ENCODE results near the gene SLC6A8.

Gene SLC6A8

GRCh38 chrX:153687121-153688039 lies at the start of gene SLC6A8:
TSS of gene SLC6A8 (plus strand) at chrX:153687926. CDS start at chrX:153688575, 649 bp downstream.
- Histone ChIP-seq H3K9ac (ENCODE audit: low read depth, low read length) (peak within 1 kb of the TSS; percentile 58; the same call in 1 of the 2 replicates), H3K36me3 (ENCODE audit: insufficient read depth, low read length) (no peaks in the 10 kb centered on the region; the same call in 1 of the 2 replicates), H3K9me3 (ENCODE audit: control insufficient read depth, insufficient read depth, low read length) (peaks cover 4% of the 10 kb centered on the region), H3K4me1 (ENCODE audit: insufficient read depth, low read length) (peaks cover 17% of the 10 kb centered on the region; the same call in 1 of the 2 replicates)

GRCh38 chrX:153638041-153638371 lies 49.7 kb upstream of the SLC6A8 start:
- H3K9me3 ChIP-seq (ENCODE audit: control insufficient read depth, insufficient read depth, low read length), result no peaks in the 10 kb centered on the region
- peaks cover 8% of the 10 kb centered on the region; the same call in 1 of the 2 replicates for H3K4me1 ChIP-seq (ENCODE audit: insufficient read depth, low read length)
- no peaks in the 10 kb centered on the region for H3K36me3 ChIP-seq (ENCODE audit: insufficient read depth, low read length)
- no peak overlapping the region for H3K9ac ChIP-seq (ENCODE audit: low read depth, low read length)

GRCh38 chrX:153638436-153639176 lies 49.1 kb upstream of the SLC6A8 start:
- Histone ChIP-seq H3K36me3 (ENCODE audit: insufficient read depth, low read length) (no peaks in the 10 kb centered on the region), H3K9me3 (ENCODE audit: control insufficient read depth, insufficient read depth, low read length) (no peaks in the 10 kb centered on the region), H3K9ac (ENCODE audit: low read depth, low read length) (no peak overlapping the region), H3K4me1 (ENCODE audit: insufficient read depth, low read length) (peaks cover 8% of the 10 kb centered on the region; the same call in 1 of the 2 replicates)

GRCh38 chrX:153639177-153640044 lies 48.3 kb upstream of the SLC6A8 start:
- H3K4me1 ChIP-seq (ENCODE audit: insufficient read depth, low read length), result peaks cover 8% of the 10 kb centered on the region; the same call in 1 of the 2 replicates
- H3K9me3 ChIP-seq (ENCODE audit: control insufficient read depth, insufficient read depth, low read length), result no peaks in the 10 kb centered on the region
- no peaks in the 10 kb centered on the region for H3K36me3 ChIP-seq (ENCODE audit: insufficient read depth, low read length)
- no peak overlapping the region for H3K9ac ChIP-seq (ENCODE audit: low read depth, low read length)

GRCh38 chrX:153640045-153640686 lies 47.6 kb upstream of the SLC6A8 start:
- Histone ChIP-seq H3K9ac (ENCODE audit: low read depth, low read length) (no peak overlapping the region), H3K4me1 (ENCODE audit: insufficient read depth, low read length) (peaks cover 8% of the 10 kb centered on the region; the same call in 1 of the 2 replicates), H3K36me3 (ENCODE audit: insufficient read depth, low read length) (no peaks in the 10 kb centered on the region), H3K9me3 (ENCODE audit: control insufficient read depth, insufficient read depth, low read length) (no peaks in the 10 kb centered on the region)

GRCh38 chrX:153640736-153641575 lies 46.8 kb upstream of the SLC6A8 start:
- Histone ChIP-seq H3K4me1 (ENCODE audit: insufficient read depth, low read length) (peaks cover 8% of the 10 kb centered on the region; the same call in 1 of the 2 replicates), H3K9me3 (ENCODE audit: control insufficient read depth, insufficient read depth, low read length) (no peaks in the 10 kb centered on the region), H3K36me3 (ENCODE audit: insufficient read depth, low read length) (no peaks in the 10 kb centered on the region), H3K9ac (ENCODE audit: low read depth, low read length) (peak overlapping the region; percentile 46; the same call in 1 of the 2 replicates)

- no peaks in the 10 kb centered on the region for H3K36me3 ChIP-seq (ENCODE audit: insufficient read depth, low read length)
- peak overlapping the region; percentile 46; the same call in 1 of the 2 replicates for H3K9ac ChIP-seq (ENCODE audit: low read depth, low read length)
- H3K4me1 ChIP-seq (ENCODE audit: insufficient read depth, low read length), result peaks cover 8% of the 10 kb centered on the region; the same call in 1 of the 2 replicates
- no peaks in the 10 kb centered on the region for H3K9me3 ChIP-seq (ENCODE audit: control insufficient read depth, insufficient read depth, low read length)
These were observed 46.1 kb upstream of the SLC6A8 start for GRCh38 chrX:153641627-153642026.

GRCh38 chrX:153642051-153642654 lies 45.6 kb upstream of the SLC6A8 start:
- Histone ChIP-seq H3K9me3 (ENCODE audit: control insufficient read depth, insufficient read depth, low read length) (no peaks in the 10 kb centered on the region), H3K9ac (ENCODE audit: low read depth, low read length) (peak overlapping the region; percentile 46; the same call in 1 of the 2 replicates), H3K36me3 (ENCODE audit: insufficient read depth, low read length) (no peaks in the 10 kb centered on the region), H3K4me1 (ENCODE audit: insufficient read depth, low read length) (peaks cover 8% of the 10 kb centered on the region; the same call in 1 of the 2 replicates)

GRCh38 chrX:153642655-153643430 lies 44.9 kb upstream of the SLC6A8 start:
- Histone ChIP-seq H3K9me3 (ENCODE audit: control insufficient read depth, insufficient read depth, low read length) (no peaks in the 10 kb centered on the region), H3K4me1 (ENCODE audit: insufficient read depth, low read length) (peaks cover 8% of the 10 kb centered on the region; the same call in 1 of the 2 replicates), H3K9ac (ENCODE audit: low read depth, low read length) (peak overlapping the region; percentile 56; the same call in 1 of the 2 replicates), H3K36me3 (ENCODE audit: insufficient read depth, low read length) (no peaks in the 10 kb centered on the region)

- Histone ChIP-seq H3K9me3 (ENCODE audit: control insufficient read depth, insufficient read depth, low read length) (no peaks in the 10 kb centered on the region), H3K9ac (ENCODE audit: low read depth, low read length) (peak overlapping the region; percentile 56; the same call in 1 of the 2 replicates), H3K36me3 (ENCODE audit: insufficient read depth, low read length) (no peaks in the 10 kb centered on the region), H3K4me1 (ENCODE audit: insufficient read depth, low read length) (peaks cover 8% of the 10 kb centered on the region; the same call in 1 of the 2 replicates)
These were observed 44.0 kb upstream of the SLC6A8 start for GRCh38 chrX:153643431-153644351.

All from ES-I3 (cell line).